Measurements from ENCODE around the gene HOXB3. TPM values are rescaled to one million over a fixed set of nuclear protein-coding genes. Genes with fewer than 3 reads are reported as not detected.

HOXB3 gene
- total and polyA plus RNA-seq, 2 of the 13 experiments (the other 11 are each of a cell fraction or from before 2014, with no cell fraction given), result not detected

DNA sequence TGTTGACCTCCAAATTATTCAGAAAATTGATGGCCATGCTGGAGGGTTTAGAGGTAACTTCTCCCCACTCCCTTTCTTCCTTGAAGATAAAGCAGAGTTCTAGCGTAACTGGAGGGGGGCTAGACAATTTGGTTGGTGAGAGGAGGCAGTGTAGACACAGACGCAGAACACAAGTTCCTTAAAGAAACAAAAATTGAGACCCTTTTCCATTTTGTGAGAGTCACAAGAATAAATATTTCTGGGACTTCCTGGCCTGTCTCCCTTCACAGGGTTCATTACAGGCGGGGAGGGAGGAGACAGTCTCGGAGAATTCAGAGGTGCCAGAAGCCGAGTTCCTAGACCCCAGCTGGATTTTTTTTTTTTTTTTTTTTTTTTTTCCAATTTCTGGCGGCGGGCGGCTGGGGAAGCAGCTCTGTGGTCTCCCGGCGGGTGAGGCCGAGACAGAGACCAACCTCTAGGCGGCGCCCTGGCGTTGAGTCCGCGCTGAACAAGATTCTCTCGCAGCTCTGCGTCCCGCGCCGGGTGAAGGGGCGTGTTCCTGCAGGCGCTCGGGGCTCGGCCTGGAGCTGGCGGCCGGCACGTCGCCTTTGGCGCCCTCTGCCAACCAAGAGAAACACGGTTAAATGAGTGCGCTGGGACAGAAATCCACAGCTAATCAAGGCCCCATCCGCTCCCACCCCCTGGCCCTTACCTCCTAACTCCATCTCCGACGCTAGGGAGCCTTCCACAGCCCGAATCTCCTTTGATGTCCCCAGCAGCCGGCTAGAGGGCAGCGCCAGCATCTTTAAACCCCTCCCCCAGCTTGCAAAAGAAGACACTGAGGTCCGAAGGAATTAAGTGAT is 46.4 kb upstream of the HOXB3 start (continued):
- 0 out of 2 replicates have a peak, but pooled peaks have one; percentile 42 for TF ChIP-seq MEIS2 (CRISPR knock-in tag; IDR thresholded peaks at IDR 0.05)
- TF ChIP-seq ZNF607 (CRISPR knock-in tag; IDR thresholded peaks at IDR 0.05; ENCODE audit: borderline replicate concordance), result 0 out of 2 replicates have a peak, but pooled peaks have one; percentile 22
- TF ChIP-seq PCBP1 (IDR thresholded peaks at IDR 0.05; ENCODE audit: borderline replicate concordance, low read depth, low read length), result 0 out of 2 replicates have a peak, but pooled peaks have one; percentile 45
- TF ChIP-seq IKZF1 (IDR thresholded peaks at IDR 0.05), result no peak
- peak; percentile 48; the same call in 1 of the 2 replicates for TF ChIP-seq GATAD2A (CRISPR knock-in tag; IDR thresholded peaks at IDR 0.05)
- TF ChIP-seq TSC22D2 (CRISPR knock-in tag; IDR thresholded peaks at IDR 0.05; ENCODE audit: borderline replicate concordance), result peak; percentile 71; the same call in 1 of the 2 replicates
- TF ChIP-seq NCOR1 (IDR thresholded peaks at IDR 0.05; ENCODE audit: borderline replicate concordance, low read length), result no peak
- TF ChIP-seq PRDM10 (CRISPR knock-in tag; IDR thresholded peaks at IDR 0.05; ENCODE audit: low read depth), result 0 out of 2 replicates have a peak, but pooled peaks have one; percentile 31
- TF ChIP-seq MEF2D (CRISPR knock-in tag; IDR thresholded peaks at IDR 0.05), result no peak; the same call in 1 of the 2 replicates
- TF ChIP-seq KMT2B (CRISPR knock-in tag; IDR thresholded peaks at IDR 0.05), result peak; percentile 52; the same call in 1 of the 2 replicates
- TF ChIP-seq ZNF256 (CRISPR knock-in tag; conservative IDR thresholded peaks at IDR 0.05), result 0 out of 2 replicates have a peak, but pooled peaks have one; percentile 24
- TF ChIP-seq SATB2 (CRISPR knock-in tag; IDR thresholded peaks at IDR 0.05), result 0 out of 2 replicates have a peak, but pooled peaks have one; percentile 66
- TF ChIP-seq AHR (CRISPR knock-in tag; IDR thresholded peaks at IDR 0.05), result peak; percentile 49; the same call in 1 of the 2 replicates
- TF ChIP-seq ZNF576 (CRISPR knock-in tag; IDR thresholded peaks at IDR 0.05), result 0 out of 2 replicates have a peak, but pooled peaks have one; percentile 36
- TF ChIP-seq, protein P1, sequence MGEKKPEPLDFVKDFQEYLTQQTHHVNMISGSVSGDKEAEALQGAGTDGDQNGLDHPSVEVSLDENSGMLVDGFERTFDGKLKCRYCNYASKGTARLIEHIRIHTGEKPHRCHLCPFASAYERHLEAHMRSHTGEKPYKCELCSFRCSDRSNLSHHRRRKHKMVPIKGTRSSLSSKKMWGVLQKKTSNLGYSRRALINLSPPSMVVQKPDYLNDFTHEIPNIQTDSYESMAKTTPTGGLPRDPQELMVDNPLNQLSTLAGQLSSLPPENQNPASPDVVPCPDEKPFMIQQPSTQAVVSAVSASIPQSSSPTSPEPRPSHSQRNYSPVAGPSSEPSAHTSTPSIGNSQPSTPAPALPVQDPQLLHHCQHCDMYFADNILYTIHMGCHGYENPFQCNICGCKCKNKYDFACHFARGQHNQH (CRISPR knock-in tag; IDR thresholded peaks at IDR 0.05), result no peak
- TF ChIP-seq, protein P2, sequence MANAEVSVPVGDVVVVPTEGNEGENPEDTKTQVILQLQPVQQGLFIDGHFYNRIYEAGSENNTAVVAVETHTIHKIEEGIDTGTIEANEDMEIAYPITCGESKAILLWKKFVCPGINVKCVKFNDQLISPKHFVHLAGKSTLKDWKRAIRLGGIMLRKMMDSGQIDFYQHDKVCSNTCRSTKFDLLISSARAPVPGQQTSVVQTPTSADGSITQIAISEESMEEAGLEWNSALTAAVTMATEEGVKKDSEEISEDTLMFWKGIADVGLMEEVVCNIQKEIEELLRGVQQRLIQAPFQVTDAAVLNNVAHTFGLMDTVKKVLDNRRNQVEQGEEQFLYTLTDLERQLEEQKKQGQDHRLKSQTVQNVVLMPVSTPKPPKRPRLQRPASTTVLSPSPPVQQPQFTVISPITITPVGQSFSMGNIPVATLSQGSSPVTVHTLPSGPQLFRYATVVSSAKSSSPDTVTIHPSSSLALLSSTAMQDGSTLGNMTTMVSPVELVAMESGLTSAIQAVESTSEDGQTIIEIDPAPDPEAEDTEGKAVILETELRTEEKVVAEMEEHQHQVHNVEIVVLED (CRISPR knock-in tag; IDR thresholded peaks at IDR 0.05; ENCODE audit: borderline replicate concordance), result 0 out of 2 replicates have a peak, but pooled peaks have one; percentile 26
- TF ChIP-seq, protein P3, sequence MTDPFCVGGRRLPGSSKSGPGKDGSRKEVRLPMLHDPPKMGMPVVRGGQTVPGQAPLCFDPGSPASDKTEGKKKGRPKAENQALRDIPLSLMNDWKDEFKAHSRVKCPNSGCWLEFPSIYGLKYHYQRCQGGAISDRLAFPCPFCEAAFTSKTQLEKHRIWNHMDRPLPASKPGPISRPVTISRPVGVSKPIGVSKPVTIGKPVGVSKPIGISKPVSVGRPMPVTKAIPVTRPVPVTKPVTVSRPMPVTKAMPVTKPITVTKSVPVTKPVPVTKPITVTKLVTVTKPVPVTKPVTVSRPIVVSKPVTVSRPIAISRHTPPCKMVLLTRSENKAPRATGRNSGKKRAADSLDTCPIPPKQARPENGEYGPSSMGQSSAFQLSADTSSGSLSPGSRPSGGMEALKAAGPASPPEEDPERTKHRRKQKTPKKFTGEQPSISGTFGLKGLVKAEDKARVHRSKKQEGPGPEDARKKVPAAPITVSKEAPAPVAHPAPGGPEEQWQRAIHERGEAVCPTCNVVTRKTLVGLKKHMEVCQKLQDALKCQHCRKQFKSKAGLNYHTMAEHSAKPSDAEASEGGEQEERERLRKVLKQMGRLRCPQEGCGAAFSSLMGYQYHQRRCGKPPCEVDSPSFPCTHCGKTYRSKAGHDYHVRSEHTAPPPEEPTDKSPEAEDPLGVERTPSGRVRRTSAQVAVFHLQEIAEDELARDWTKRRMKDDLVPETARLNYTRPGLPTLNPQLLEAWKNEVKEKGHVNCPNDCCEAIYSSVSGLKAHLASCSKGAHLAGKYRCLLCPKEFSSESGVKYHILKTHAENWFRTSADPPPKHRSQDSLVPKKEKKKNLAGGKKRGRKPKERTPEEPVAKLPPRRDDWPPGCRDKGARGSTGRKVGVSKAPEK (CRISPR knock-in tag; IDR thresholded peaks at IDR 0.05; ENCODE audit: borderline replicate concordance), result 0 out of 2 replicates have a peak, but pooled peaks have one; percentile 6
- TF ChIP-seq ZNF460 (CRISPR knock-in tag; IDR thresholded peaks at IDR 0.05; ENCODE audit: borderline replicate concordance), result no peak
